Testis (tissue), 3 donors: ENCODE measurements around the gene NLRP4. TPM values are rescaled to one million over a fixed set of nuclear protein-coding genes. Genes with fewer than 3 reads are reported as not detected.

Experiments
- DNase-seq: peaks from one replicate; pipeline ENCODE4 v3.0.0-alpha.2; 2019
- H3K27ac ChIP-seq, 2 donors: fragments of 200-600 bp; sonication (generic); one replicate each; pipeline ENCODE4 v1.5.1; 2019
- H3K27me3 ChIP-seq: fragments of 200-600 bp; sonication (generic); one replicate; pipeline ENCODE4 v1.5.1; 2019
- H3K36me3 ChIP-seq: fragments of 200-600 bp; sonication (generic); one replicate; pipeline ENCODE4 v1.5.1; 2017; ENCODE audit warnings: low read depth; ENCODE audit errors: missing control alignments
- H3K4me1 ChIP-seq: fragments of 200-600 bp; sonication (generic); one replicate; pipeline ENCODE4 v1.5.1; 2019
- H3K4me3 ChIP-seq, 2 donors: fragments of 200-600 bp; sonication (generic); one replicate each; pipeline ENCODE4 v1.5.1; 2017 to 2019
- H3K9me3 ChIP-seq: fragments of 200-600 bp; sonication (generic); one replicate; pipeline ENCODE4 v1.5.1; 2017
- CTCF ChIP-seq, 3 experiments: fragments of 450-650 bp in 2 of 3; fragments of 200-600 bp in 1 of 3; sonication (generic) in 1 of 3; IDR thresholded peaks; one replicate each; pipeline ENCODE4 v1.5.1; 2016 to 2019; ENCODE audit warnings: antibody characterized with exemption in 3 of 3, mild to moderate bottlenecking in 2 of 3, moderate library complexity in 1 of 3
- POLR2A ChIP-seq: fragments of 450-650 bp; IDR thresholded peaks from one replicate; pipeline ENCODE4 v1.6.1; 2017; ENCODE audit warnings: antibody characterized with exemption, mild to moderate bottlenecking, moderate library complexity
- WGBS, 2 donors: methylation state at CpG; one replicate each; pipeline ENCODE4 v1.1.5; 2018; 5-methylcytosine and 5-hydroxymethylcytosine counted together
- intact Hi-C: fragments of 100-400 bp; cut with DNase I; formaldehyde crosslinking; loops from one replicate; pipeline ENCODE4 v1.15.1; 2023; ENCODE audit warnings: low total_unique reads
- polyA plus RNA-seq: library from polyadenylated mRNA; stranded (reverse); fragments of 350-450 nt; fragmentation: Illumina TruSeq; extraction: RNeasy Lipid Tissue Mini Kit (QIAGEN cat#74804); gene quantifications from one replicate; pipeline ENCODE4 v1.2.3, GENCODE V29; 2014; ENCODE audit warnings: low read depth, low replicate concordance; ENCODE audit not compliant: insufficient read depth
- total RNA-seq, 2 donors: library from RNA; depleted of rRNA; stranded (reverse); fragments of >200 nt; gene quantifications; one replicate each; pipeline ENCODE4 v1.2.3, GENCODE V29; 2016

Gene NLRP4
- total and polyA plus RNA-seq, 3 donors from 2014 or later = 15.4 to 18.2 (median 17.2) TPM

- no peaks in the 10 kb centered on the region for H3K4me1 ChIP-seq
- 77 to 86% methylated on average over 14 of the region's 14 CpGs for WGBS, 2 donors
- intact Hi-C loops = no loop called here
Measured at GRCh38 chr19:55930996-55931515, 94.7 kb downstream of the NLRP4 start.

More at GRCh38 chr19:55930996-55931515, 94.7 kb downstream of the NLRP4 start:
- TF ChIP-seq POLR2A (no peak), CTCF (IDR thresholded peaks at IDR 0.05) (no peak)
- Histone ChIP-seq H3K4me3 (no peak overlapping the region), H3K9me3 (no peaks in the 10 kb centered on the region), H3K36me3 (no peaks in the 10 kb centered on the region), H3K27ac (no peak overlapping the region), H3K27me3 (no peaks in the 10 kb centered on the region)
- no peak for DNase-seq

Other genes with a start within 250 kb of the NLRP4 start
- 10 to 100 TPM; 16.5 to 17.4 TPM for gene FIZ1, start 237.0 kb upstream of the NLRP4 start, total RNA-seq
- gene FIZ1, start 237.0 kb upstream of the NLRP4 start, polyA plus RNA-seq = 8.5 TPM
- 10 to 100 TPM; 25.0 to 29.4 TPM for gene ZNF524, start 236.3 kb upstream of the NLRP4 start, total RNA-seq
- 8.5 TPM for gene ZNF524, start 236.3 kb upstream of the NLRP4 start, polyA plus RNA-seq
- 10 to 100 TPM; 12.2 to 14.5 TPM for gene ZNF865, start 230.9 kb upstream of the NLRP4 start, total RNA-seq
- 4.7 TPM for gene ZNF865, start 230.9 kb upstream of the NLRP4 start, polyA plus RNA-seq
- 10 to 100 TPM; 10.3 to 13.0 TPM for gene ZNF784, start 212.0 kb upstream of the NLRP4 start, total RNA-seq
- gene ZNF784, start 212.0 kb upstream of the NLRP4 start, polyA plus RNA-seq = 6.6 TPM
- 10 to 100 TPM; 37.6 to 38.0 TPM for gene ZNF580, start 195.5 kb upstream of the NLRP4 start, total RNA-seq
- gene ZNF580, start 195.5 kb upstream of the NLRP4 start, polyA plus RNA-seq = 21.7 TPM
- gene ZNF581, start 192.9 kb upstream of the NLRP4 start, total RNA-seq = 10 to 100 TPM; 17.3 to 31.2 TPM
- gene ZNF581, start 192.9 kb upstream of the NLRP4 start, polyA plus RNA-seq = 18.4 TPM
- 10 to 100 TPM; 57.0 to 84.9 TPM for gene CCDC106, start 188.3 kb upstream of the NLRP4 start, total RNA-seq
- gene CCDC106, start 188.3 kb upstream of the NLRP4 start, polyA plus RNA-seq = 34.5 TPM
- 100 to 1,000 TPM; 264 to 281 TPM for gene U2AF2, start 181.5 kb upstream of the NLRP4 start, total RNA-seq
- 163 TPM for gene U2AF2, start 181.5 kb upstream of the NLRP4 start, polyA plus RNA-seq
- 100 to 1,000 TPM; 176 to 303 TPM for gene EPN1, start 161.3 kb upstream of the NLRP4 start, total RNA-seq
- 134 TPM for gene EPN1, start 161.3 kb upstream of the NLRP4 start, polyA plus RNA-seq
- gene NLRP9, start 98.1 kb upstream of the NLRP4 start, total RNA-seq = under 1 TPM; 0.39 to 0.68 TPM
- 0.11 TPM for gene NLRP9, start 98.1 kb upstream of the NLRP4 start, polyA plus RNA-seq
- 1 to 10 TPM in 1 of 2 donors, under 1 TPM in 1; 0.31 to 1.8 TPM for gene RFPL4A, start 77.4 kb upstream of the NLRP4 start, total RNA-seq
- gene RFPL4A, start 77.4 kb upstream of the NLRP4 start, polyA plus RNA-seq = 2.5 TPM
- gene RFPL4AL1, start 67.4 kb upstream of the NLRP4 start, total RNA-seq = not detected
- not detected for gene RFPL4AL1, start 67.4 kb upstream of the NLRP4 start, polyA plus RNA-seq
- gene NLRP11, start 4.5 kb upstream of the NLRP4 start, total RNA-seq = 1 to 10 TPM; 3.9 to 4.3 TPM
- 2.3 TPM for gene NLRP11, start 4.5 kb upstream of the NLRP4 start, polyA plus RNA-seq
- gene NLRP13, start 95.8 kb downstream of the NLRP4 start, total RNA-seq = under 1 TPM in 1 of 2 donors, not detected in 1; 0.19 TPM
- 0.08 TPM for gene NLRP13, start 95.8 kb downstream of the NLRP4 start, polyA plus RNA-seq
- under 1 TPM; 0.39 to 0.56 TPM for gene NLRP8, start 111.3 kb downstream of the NLRP4 start, total RNA-seq
- gene NLRP8, start 111.3 kb downstream of the NLRP4 start, polyA plus RNA-seq = 0.13 TPM
- gene NLRP5, start 150.2 kb downstream of the NLRP4 start, total RNA-seq = 1 to 10 TPM; 1.2 to 2.8 TPM
- gene NLRP5, start 150.2 kb downstream of the NLRP4 start, polyA plus RNA-seq = 0.47 TPM